Heart left ventricle (tissue), 13 donors: ENCODE data around the gene STXBP5.

Source experiments
- POLR2A ChIP-seq, 2 donors: fragments of 450-650 bp; IDR thresholded peaks; one replicate each; pipeline ENCODE4 v1.6.1; 2017; ENCODE audit warnings: antibody characterized with exemption in 2 of 2, mild to moderate bottlenecking in 2 of 2, moderate library complexity in 2 of 2
- TF ChIP-seq, protein P1 (sequence below), 12 donors: fragments of 200-600 bp; sonication (generic) in 4 of 12; IDR thresholded peaks; one replicate each; pipeline versions ENCODE4 v1.5.0 to v1.8.0; 2018 to 2022; ENCODE audit warnings: antibody characterized with exemption in 12 of 12, mild to moderate bottlenecking in 5 of 12
- donor health status: ischemic (EF 13 %, LVEDD 7.1; RV severe dilation, severe dysfunction).
- donor health status: DM: no; HTN: yes; CAD: no.
- donor health status: DM: no; HTN: no; CAD: no.
- donor health status: ischemic (EF 25% LVEDD 6.9; RV normal size, moderate dysfunction).
- donor health status: ischemic (EF 25% LVEDD 5.7; RV mildly dilated, moderate dysfunction).
- donor health status: ischemic (EF 35%, LVEDD 5.7; RV mildly dilated, moderate dysfunction).
- donor health status: nonischemic (EF 11% LVEDD 7.7; RV severe dilation, severe dysfunction).
- donor health status: DM: yes; HTN: yes; CAD: no.
- donor health status: PGD.
- donor health status: ischemic (EF 29% LVEDD 5.4; RV normal size, mild dysfunction).
- donor health status: nonischemic (EF 23%, LVEDD 6.1; RV moderate dilation, normal function).

DNA sequence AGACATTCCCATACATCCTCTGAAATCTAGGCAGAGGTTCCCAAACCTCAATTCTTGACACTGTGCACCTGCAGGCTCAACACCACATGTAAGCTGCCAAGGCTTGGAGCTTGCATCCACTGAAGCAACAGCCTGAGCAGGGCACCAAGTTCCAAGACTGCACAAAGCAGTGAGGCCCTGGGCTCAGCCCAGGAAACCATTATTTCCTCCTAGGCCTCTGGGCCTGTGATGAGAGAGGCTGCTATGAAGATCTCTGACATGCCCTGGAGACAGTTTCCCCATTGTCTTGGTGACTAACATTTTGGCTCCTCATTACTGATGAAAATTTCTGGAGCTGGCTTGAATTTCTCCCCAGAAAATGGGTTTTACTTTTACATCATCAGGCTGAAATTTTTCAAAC, 196.8 kb downstream of the STXBP5 start:
- TF ChIP-seq, protein P1, sequence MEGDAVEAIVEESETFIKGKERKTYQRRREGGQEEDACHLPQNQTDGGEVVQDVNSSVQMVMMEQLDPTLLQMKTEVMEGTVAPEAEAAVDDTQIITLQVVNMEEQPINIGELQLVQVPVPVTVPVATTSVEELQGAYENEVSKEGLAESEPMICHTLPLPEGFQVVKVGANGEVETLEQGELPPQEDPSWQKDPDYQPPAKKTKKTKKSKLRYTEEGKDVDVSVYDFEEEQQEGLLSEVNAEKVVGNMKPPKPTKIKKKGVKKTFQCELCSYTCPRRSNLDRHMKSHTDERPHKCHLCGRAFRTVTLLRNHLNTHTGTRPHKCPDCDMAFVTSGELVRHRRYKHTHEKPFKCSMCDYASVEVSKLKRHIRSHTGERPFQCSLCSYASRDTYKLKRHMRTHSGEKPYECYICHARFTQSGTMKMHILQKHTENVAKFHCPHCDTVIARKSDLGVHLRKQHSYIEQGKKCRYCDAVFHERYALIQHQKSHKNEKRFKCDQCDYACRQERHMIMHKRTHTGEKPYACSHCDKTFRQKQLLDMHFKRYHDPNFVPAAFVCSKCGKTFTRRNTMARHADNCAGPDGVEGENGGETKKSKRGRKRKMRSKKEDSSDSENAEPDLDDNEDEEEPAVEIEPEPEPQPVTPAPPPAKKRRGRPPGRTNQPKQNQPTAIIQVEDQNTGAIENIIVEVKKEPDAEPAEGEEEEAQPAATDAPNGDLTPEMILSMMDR (IDR thresholded peaks at IDR 0.05): no peak
- TF ChIP-seq POLR2A (IDR thresholded peaks at IDR 0.05): no peak
